Mesendoderm (in vitro differentiated cells): Measurements from ENCODE around the gene STX2.

Source experiments
- DNase-seq: peaks from one replicate; pipeline ENCODE4 v3.0.0; 2013
- H2AK5ac ChIP-seq: 2 replicates; pipeline ENCODE4 v1.6.1; 2013; ENCODE audit warnings: low read length, inconsistent platforms
- H2BK120ac ChIP-seq: 2 replicates; pipeline ENCODE4 v1.6.1; 2013; ENCODE audit warnings: low read depth, mild to moderate bottlenecking, low read length, moderate library complexity, mixed read lengths
- H2BK15ac ChIP-seq: replicated peaks from 2 replicates; pipeline ENCODE4 v1.6.1; 2013; ENCODE audit warnings: low read depth, mild to moderate bottlenecking, moderate library complexity
- H2BK5ac ChIP-seq: 2 replicates; pipeline ENCODE4 v1.6.1; 2013; ENCODE audit warnings: low read length, inconsistent platforms
- H3K18ac ChIP-seq: 2 replicates; pipeline ENCODE4 v1.6.1; 2013; ENCODE audit warnings: mild to moderate bottlenecking, low read length, mixed read lengths
- H3K23ac ChIP-seq: one replicate; pipeline ENCODE4 v1.6.1; 2013; ENCODE audit warnings: low read length
- H3K27ac ChIP-seq: 2 replicates; pipeline ENCODE4 v1.5.1; 2013; ENCODE audit warnings: low read depth, mild to moderate bottlenecking, inconsistent platforms, low read length, moderate library complexity
- H3K27me3 ChIP-seq: 2 replicates; pipeline ENCODE4 v1.6.1; 2013; ENCODE audit warnings: low read length, control low read depth, mild to moderate bottlenecking, inconsistent platforms; ENCODE audit not compliant: insufficient read depth, poor library complexity
- H3K36me3 ChIP-seq: 2 replicates; pipeline ENCODE4 v1.6.1; 2013; ENCODE audit warnings: low read length, inconsistent platforms; ENCODE audit not compliant: control insufficient read depth, insufficient read depth
- H3K4ac ChIP-seq: one replicate; pipeline ENCODE4 v1.6.1; 2013; ENCODE audit warnings: low read depth, mild to moderate bottlenecking, low read length, moderate library complexity
- H3K4me1 ChIP-seq: 2 replicates; pipeline ENCODE4 v1.6.1; 2013; ENCODE audit warnings: low read depth, low read length, inconsistent platforms; ENCODE audit not compliant: control insufficient read depth
- H3K4me2 ChIP-seq: 2 replicates; pipeline ENCODE4 v1.6.1; 2013; ENCODE audit warnings: low read length
- H3K4me3 ChIP-seq: 2 replicates; pipeline ENCODE4 v1.5.1; 2013; ENCODE audit warnings: mild to moderate bottlenecking, low read length
- H3K56ac ChIP-seq: one replicate; pipeline ENCODE4 v1.6.1; 2013; ENCODE audit warnings: low read length
- H3K79me1 ChIP-seq: 2 replicates; pipeline ENCODE4 v1.6.1; 2013; ENCODE audit warnings: low read length, inconsistent platforms
- H3K79me2 ChIP-seq: 2 replicates; pipeline ENCODE4 v1.6.1; 2013; ENCODE audit warnings: mild to moderate bottlenecking, low read length; ENCODE audit not compliant: control insufficient read depth, insufficient read depth
- H3K9ac ChIP-seq: 2 replicates; pipeline ENCODE4 v1.6.1; 2013; ENCODE audit warnings: low read length, inconsistent platforms
- H4K5ac ChIP-seq: one replicate; pipeline ENCODE4 v1.6.1; 2013; ENCODE audit warnings: low read length
- H4K8ac ChIP-seq: one replicate; pipeline ENCODE4 v1.6.1; 2013; ENCODE audit warnings: low read depth, mild to moderate bottlenecking, control low read depth, low read length, moderate library complexity
- WGBS: extraction: QIAGEN DNeasy Blood & Tissue Kit; methylation state at CpG from one replicate; pipeline ENCODE4 v1.1.7; 2013; ENCODE audit warnings: low lambda C conversion rate, missing lambda C conversion rate; ENCODE audit not compliant: insufficient coverage; ENCODE audit errors: extremely low coverage; 5-methylcytosine and 5-hydroxymethylcytosine counted together

STX2 gene

DNA sequence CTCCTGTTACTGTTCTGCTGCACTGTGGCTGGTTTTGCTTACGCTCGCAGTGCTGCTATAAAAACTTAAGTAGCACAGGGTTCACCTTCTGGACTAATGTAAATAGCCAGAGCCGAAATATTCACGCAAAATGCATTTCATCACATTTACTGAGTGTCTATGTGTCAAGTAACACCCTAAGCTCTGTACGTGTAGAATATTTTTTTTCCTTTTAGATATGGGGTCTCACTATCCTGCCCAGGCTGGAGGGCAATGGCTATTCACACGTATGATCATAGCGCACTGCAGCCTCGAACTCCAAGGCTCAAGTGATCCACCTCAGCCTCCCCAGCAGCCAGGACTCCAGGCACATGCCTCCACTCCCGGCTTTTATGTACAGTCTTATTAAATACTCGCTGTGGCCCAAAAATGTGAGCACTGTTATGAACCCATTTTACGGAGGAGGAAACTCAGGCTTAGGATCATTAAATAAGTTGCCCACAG is 62.2 kb downstream of the STX2 start:
- WGBS = no CpG with 5 or more reads among the region's 11 CpGs
- Histone ChIP-seq H2AK5ac (no peak overlapping the region), H3K4me3 (no peak overlapping the region), H3K4me1 (no peaks in the 10 kb centered on the region), H4K8ac (no peak overlapping the region), H3K18ac (no peak overlapping the region), H3K56ac (no peak overlapping the region), H3K23ac (no peak overlapping the region), H3K27me3 (no peaks in the 10 kb centered on the region), H3K79me1 (no peaks in the 10 kb centered on the region), H2BK15ac (no peak overlapping the region), H3K4ac (no peak overlapping the region), H2BK120ac (no peak overlapping the region), H3K9ac (no peak overlapping the region), H4K5ac (no peak overlapping the region), H3K27ac (no peak overlapping the region), H3K4me2 (no peak overlapping the region), H2BK5ac (no peak overlapping the region), H3K36me3 (no peaks in the 10 kb centered on the region), H3K79me2 (no peaks in the 10 kb centered on the region)
- DNase-seq = no peak

DNA sequence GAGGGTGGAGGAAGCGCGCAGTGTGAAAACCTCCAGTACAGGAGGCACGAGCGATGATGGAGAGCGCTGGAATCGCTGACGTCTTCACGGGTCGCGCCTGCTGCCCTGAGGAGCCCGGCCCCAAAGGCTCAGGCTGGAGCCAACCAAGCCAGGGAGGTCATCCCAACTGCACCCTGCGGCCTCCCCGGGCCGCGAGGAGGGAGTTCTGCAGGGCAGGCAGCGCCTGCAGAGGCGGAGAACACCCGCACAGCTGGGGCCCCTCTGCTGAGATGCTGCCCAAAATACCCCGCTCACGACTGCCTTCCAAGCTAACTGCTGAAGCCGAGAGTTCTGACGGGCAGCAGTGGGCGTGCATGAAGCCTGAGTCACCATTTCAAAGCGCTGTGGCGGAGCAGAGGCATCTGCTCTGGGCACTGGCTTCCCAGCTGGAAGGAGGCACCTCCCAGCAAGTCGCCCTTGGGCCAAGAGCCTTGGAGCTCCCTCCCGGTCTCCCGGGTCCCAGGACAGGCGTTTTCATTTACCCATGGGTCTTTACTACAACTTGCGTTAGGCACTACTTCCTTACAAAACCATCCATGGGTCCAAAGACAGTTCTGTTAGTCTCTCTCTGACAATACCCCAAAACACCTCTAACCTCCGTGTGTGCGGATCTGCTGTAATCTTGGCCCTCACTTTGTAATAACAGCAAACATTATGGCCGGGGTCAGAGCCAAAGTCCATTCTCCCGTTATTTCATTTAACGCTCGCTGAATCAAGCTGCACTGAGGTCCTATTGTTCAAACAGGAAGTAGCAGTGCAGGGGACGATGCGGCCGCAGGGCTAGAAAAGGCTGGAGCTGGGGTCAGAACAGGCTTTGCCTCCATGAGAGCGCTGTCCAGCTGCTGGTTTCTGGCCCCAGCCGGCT is 62.8 kb downstream of the STX2 start:
- no peak overlapping the region for H2AK5ac ChIP-seq
- H3K4me3 ChIP-seq = no peak overlapping the region
- no peak overlapping the region for H4K5ac ChIP-seq
- H3K79me1 ChIP-seq = no peaks in the 10 kb centered on the region
- DNase-seq = peak; percentile 90
- H3K4ac ChIP-seq = no peak overlapping the region
- H3K36me3 ChIP-seq = no peaks in the 10 kb centered on the region
- no peak overlapping the region for H3K27ac ChIP-seq
- no peak overlapping the region for H3K23ac ChIP-seq
- H4K8ac ChIP-seq = no peak overlapping the region
- no peak overlapping the region for H2BK15ac ChIP-seq
- H3K27me3 ChIP-seq = no peaks in the 10 kb centered on the region
- peak overlapping the region; percentile 58 for H3K4me2 ChIP-seq
- no peak overlapping the region for H3K9ac ChIP-seq
- no peak overlapping the region for H2BK5ac ChIP-seq
- no peak overlapping the region for H3K18ac ChIP-seq
- no CpG with 5 or more reads among the region's 41 CpGs for WGBS
- H3K79me2 ChIP-seq = no peaks in the 10 kb centered on the region
- H3K4me1 ChIP-seq = no peaks in the 10 kb centered on the region
- H2BK120ac ChIP-seq = no peak overlapping the region
- no peak overlapping the region for H3K56ac ChIP-seq

DNA sequence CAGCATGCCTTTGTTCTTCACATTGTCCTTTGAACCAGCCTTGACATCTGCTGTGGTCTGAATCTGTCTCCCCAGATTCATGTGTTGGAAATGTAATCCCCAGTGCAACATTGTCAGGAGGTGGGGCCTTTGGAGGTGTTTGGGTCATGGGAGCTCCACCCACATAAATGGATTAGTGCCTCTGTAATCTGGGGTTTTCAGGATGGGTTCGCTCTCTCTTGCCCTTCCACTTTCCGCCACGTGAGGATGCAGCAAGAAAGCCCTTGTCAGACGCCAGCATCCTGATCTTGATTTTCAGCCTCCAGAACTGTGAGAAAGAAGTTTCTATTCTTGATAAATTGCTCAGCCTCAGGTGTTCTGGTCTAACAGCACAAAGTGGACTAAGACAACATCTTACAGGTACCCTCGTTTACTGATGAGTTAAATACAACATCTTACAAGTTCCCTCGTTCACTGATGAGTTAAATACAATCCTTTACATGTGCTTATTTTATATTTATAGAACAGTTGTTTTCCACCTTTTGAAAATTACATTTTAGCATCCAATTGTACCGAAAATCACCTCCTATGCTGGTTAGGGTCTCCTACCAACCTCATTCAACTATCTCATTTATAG is 68.5 kb downstream of the STX2 start:
- no peak overlapping the region for H2AK5ac ChIP-seq

DNA sequence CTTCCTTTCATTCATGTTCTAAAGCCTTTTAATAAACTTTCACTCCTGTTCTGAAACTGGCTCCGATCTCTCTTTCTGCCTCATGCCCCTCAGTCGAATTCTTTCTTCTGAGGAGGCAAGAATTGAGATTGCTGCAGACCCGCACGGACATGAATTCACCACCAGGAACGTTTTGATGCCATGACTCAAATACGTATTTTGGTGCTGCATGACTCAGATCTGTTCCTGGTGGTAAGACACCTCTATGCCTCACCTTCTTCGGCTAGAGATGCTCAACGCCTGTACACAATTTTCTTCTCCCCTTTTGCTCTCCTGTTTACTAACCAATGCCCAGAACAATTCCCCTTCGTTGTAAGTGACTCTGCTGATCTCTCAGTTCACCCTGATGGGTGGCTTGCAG is 70.9 kb downstream of the STX2 start:
- no peak overlapping the region for H3K18ac ChIP-seq

More for the DNA sequence above, 68.5 kb downstream of the STX2 start:
- H4K5ac ChIP-seq = no peak overlapping the region
- no peak overlapping the region for H3K9ac ChIP-seq
- H3K4me3 ChIP-seq = no peak overlapping the region
- H3K56ac ChIP-seq = no peak overlapping the region
- no peak overlapping the region for H3K18ac ChIP-seq
- peak; percentile 52 for DNase-seq
- H3K4me2 ChIP-seq = no peak overlapping the region
- H3K27ac ChIP-seq = no peak overlapping the region
- H3K79me1 ChIP-seq = no peaks in the 10 kb centered on the region
- H2BK120ac ChIP-seq = no peak overlapping the region
- no peak overlapping the region for H3K4ac ChIP-seq
- no peaks in the 10 kb centered on the region for H3K4me1 ChIP-seq
- no peak overlapping the region for H3K23ac ChIP-seq
- no peaks in the 10 kb centered on the region for H3K79me2 ChIP-seq
- H4K8ac ChIP-seq = no peak overlapping the region
- no peaks in the 10 kb centered on the region for H3K27me3 ChIP-seq
- no peak overlapping the region for H2BK5ac ChIP-seq
- H2BK15ac ChIP-seq = no peak overlapping the region
- no CpG with 5 or more reads among the region's 7 CpGs for whole genome bisulfite sequencing
- H3K36me3 ChIP-seq = no peaks in the 10 kb centered on the region

DNA sequence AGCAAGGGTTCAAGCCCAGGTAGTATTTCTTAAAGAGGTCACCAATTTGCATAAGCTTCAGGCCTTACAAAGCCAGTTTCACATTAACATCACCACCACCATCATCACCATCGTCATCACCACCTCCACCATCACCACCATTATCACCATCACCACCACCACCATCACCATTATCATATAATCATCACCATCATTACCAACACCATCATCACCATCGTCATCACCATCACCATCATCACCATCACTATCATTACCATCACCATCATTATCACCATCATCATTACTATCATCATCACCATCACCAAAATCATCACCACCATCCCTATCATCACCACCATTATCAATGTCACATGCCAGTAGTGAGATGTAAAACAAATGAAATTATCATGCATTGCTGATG is 72.6 kb downstream of the STX2 start:
- Histone ChIP-seq H2BK15ac (no peak overlapping the region), H3K56ac (no peak overlapping the region), H2BK5ac (no peak overlapping the region), H3K27ac (no peak overlapping the region), H3K23ac (no peak overlapping the region), H3K4me1 (no peaks in the 10 kb centered on the region), H3K27me3 (no peaks in the 10 kb centered on the region), H3K79me1 (no peaks in the 10 kb centered on the region), H3K79me2 (no peaks in the 10 kb centered on the region), H3K4me3 (no peak overlapping the region), H3K9ac (no peak overlapping the region), H3K4ac (no peak overlapping the region), H3K18ac (no peak overlapping the region), H3K36me3 (no peaks in the 10 kb centered on the region), H4K5ac (no peak overlapping the region), H4K8ac (no peak overlapping the region), H2AK5ac (no peak overlapping the region), H3K4me2 (no peak overlapping the region), H2BK120ac (no peak overlapping the region)
- DNase-seq = no peak
- WGBS = 100% methylated on average over 1 of the region's 2 CpGs

More for the DNA sequence above, 70.9 kb downstream of the STX2 start:
- no peaks in the 10 kb centered on the region for H3K4me1 ChIP-seq
- H3K9ac ChIP-seq = no peak overlapping the region
- H3K4ac ChIP-seq = no peak overlapping the region
- H2AK5ac ChIP-seq = no peak overlapping the region
- WGBS = no CpG with 5 or more reads among the region's 9 CpGs
- H4K8ac ChIP-seq = no peak overlapping the region
- H4K5ac ChIP-seq = no peak overlapping the region
- no peaks in the 10 kb centered on the region for H3K79me1 ChIP-seq
- no peaks in the 10 kb centered on the region for H3K79me2 ChIP-seq
- H3K27ac ChIP-seq = no peak overlapping the region
- H3K27me3 ChIP-seq = no peaks in the 10 kb centered on the region
- no peak overlapping the region for H3K4me2 ChIP-seq
- no peak overlapping the region for H3K23ac ChIP-seq
- no peak overlapping the region for H2BK120ac ChIP-seq
- no peak overlapping the region for H2BK15ac ChIP-seq
- no peak overlapping the region for H3K4me3 ChIP-seq
- no peak for DNase-seq
- H3K36me3 ChIP-seq = no peaks in the 10 kb centered on the region
- no peak overlapping the region for H3K56ac ChIP-seq
- H2BK5ac ChIP-seq = no peak overlapping the region
